HG03354 (cell line): ENCODE data around the gene ARL11.

Source experiments
- ATAC-seq: cut with Tn5 transposase; IDR thresholded peaks from one replicate; pipeline ENCODE4 v1.9.1; 2021; ENCODE audit warnings: mild to moderate bottlenecking; ENCODE audit not compliant: unreplicated experiment, poor library complexity, severe bottlenecking

The ARL11 gene

DNA sequence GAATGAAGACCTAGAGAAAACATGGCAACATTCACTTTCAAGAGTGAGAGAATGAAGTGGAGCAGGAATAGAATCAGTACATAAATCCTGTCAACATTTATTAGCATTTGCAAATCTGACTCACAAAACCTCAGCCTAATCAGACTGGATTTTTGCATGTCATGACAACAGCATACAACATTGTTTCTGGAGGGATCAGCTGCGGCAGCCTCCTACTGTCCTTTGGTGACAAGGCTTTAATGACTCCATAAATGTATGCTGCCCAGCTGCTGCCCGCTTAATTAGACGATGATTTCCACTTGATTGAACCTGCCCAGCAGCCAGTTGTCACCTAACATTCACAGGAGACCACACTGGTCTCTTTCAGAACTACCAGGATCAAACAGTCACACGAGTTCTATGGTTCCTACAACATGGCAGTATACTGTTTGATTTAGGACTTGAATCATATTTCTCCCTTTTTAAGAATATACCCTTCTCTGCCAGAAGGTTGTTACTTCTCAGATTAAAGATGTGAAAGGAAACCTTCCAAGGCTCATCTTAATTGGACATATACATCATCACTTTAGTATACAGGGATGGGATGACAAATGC is 53.6 kb downstream of the ARL11 start:
- no peak for ATAC-seq
